Activated naive CD4-positive, alpha-beta T cell treated with anti-CD3 and anti-CD28 coated beads, Interleukin-2, amount 50 U/mL, for 24 hours (primary cell): ENCODE measurements around the gene HNF1A.
"Not testable (repeated sequence)": the region's sequence is repeated elsewhere in the genome, so short reads cannot be mapped to it uniquely, and the experiment has no call there.

Source experiments
- H3K27ac Mint-ChIP-seq: one replicate; pipeline ENCODE4 v1.8.0; 2021; ENCODE audit warnings: mild to moderate bottlenecking, mixed read lengths
- H3K27me3 Mint-ChIP-seq: one replicate; pipeline ENCODE4 v1.8.0; 2021; ENCODE audit warnings: mixed read lengths
- H3K36me3 Mint-ChIP-seq: one replicate; pipeline ENCODE4 v1.8.0; 2021; ENCODE audit warnings: mixed read lengths
- H3K4me1 Mint-ChIP-seq: one replicate; pipeline ENCODE4 v1.8.0; 2021; ENCODE audit warnings: mixed read lengths
- H3K4me3 Mint-ChIP-seq: one replicate; pipeline ENCODE4 v1.8.0; 2021; ENCODE audit warnings: mild to moderate bottlenecking, mixed read lengths
- H3K9me3 Mint-ChIP-seq: one replicate; pipeline ENCODE4 v1.8.0; 2021; ENCODE audit warnings: mixed read lengths

HNF1A gene

DNA sequence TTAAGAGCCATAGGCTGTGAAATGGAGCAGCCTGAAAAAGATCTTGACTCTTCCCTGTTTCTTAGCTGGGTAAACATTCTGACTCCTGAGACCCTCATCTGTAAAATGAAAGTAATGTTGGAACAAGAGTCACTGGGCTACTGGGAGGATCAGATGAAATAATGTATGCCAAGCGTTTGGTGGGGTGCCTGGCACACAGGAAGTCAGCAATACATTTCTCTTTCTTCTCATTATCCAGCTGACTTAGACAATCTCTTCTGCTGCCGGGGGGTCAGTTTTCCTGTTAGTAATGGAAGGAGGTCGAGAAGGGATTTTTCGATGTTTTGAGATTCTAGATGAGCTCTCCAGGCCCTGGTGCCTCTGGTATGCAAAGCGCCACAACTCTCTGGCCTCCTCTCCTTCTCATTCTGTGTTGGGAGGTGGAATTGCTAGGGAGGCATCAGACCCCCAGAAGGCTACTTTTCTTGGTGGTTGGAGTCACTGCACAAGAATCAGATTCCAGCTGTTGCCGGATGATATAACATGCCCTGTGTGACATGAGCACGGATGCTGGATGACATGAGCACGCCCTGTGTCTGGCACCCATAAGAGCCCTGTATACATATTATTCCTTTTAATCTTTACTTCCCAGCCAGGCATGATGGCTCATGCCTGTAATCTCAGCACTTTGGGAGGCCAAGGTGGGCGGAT lies 56.4 kb downstream of the HNF1A start:
- Mint-ChIP-seq H3K27me3 (no peaks in the 10 kb centered on the region), H3K4me3 (peak overlapping the region; percentile 51), H3K9me3 (no peaks in the 10 kb centered on the region), H3K27ac (peak overlapping the region; percentile 76), H3K36me3 (peaks cover 12% of the 10 kb centered on the region), H3K4me1 (peaks cover 58% of the 10 kb centered on the region)

DNA sequence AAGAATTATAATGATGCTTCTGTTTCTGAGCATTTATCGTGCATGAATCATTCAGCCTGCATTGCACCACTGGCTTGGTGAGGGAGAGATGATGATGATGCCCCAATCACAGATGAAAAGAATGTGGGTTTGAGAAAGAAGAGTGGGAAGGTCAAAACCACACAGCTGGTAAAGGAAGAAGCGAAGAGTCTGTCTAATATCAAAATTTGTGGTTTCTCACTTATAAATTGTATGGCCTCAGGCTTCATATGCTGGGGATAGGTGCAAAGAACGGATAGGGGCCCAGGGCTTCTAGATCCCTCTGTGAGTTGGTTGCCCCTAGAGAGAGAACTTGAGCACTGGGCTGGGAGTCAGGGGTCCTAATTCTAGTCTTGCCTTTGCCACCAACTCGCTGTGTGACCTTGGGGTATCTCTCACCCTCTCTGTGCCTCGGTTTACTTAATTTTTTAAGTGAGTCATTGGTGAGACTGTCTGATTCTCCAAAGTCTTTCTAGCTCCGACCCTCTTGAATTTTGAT lies 58.5 kb downstream of the HNF1A start:
- Mint-ChIP-seq H3K4me1 (peaks cover 60% of the 10 kb centered on the region), H3K27ac (peak overlapping the region; percentile 2), H3K4me3 (peak overlapping the region; percentile 96), H3K36me3 (peaks cover 7% of the 10 kb centered on the region), H3K27me3 (no peaks in the 10 kb centered on the region), H3K9me3 (no peaks in the 10 kb centered on the region)

DNA sequence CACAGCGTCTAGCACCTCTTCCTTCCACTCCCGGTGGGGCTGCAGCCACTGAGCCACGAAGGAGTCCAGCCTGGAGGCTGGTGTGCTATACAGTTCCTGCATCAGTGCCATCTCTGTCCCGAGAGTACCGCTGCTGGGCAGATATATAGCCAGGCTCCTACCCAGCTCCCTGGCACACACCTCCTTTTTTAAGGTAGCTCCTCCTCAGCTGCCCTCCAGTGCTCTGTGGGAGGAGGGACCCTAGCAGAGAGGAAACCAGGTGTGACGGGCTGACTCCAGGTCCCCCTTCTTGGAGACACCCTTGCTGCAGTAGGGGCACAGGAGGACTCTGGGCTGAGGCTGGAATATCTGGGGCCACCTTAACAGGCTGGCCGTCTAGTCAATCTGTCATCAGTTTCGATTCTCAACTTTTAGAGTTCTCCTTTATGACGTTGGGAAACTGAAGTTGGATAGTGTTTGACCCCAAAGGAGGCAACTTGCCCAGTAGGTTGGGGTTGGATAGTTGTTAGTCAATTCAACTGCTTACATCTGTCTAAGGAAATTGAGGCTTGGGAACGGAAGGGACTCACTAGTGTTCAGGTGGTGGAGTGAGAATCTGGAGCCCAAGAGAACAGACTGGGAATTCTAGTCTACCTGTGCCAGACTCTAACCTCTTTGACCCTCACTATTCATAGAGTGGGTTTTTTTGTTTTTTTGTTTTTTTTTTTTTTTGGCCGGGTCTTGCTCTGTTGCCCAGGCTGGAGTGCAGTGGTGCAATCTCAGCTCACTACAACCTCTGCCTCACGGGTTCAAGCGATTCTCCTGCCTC lies 60.7 kb downstream of the HNF1A start, which contains the start of gene OASL:
Gene OASL, minus strand, starts transcription at position 386 of the 808 bp plus-strand sequence. Its CDS starts 275 bp downstream, at position 111.
- Mint-ChIP-seq H3K4me1 (peaks cover 48% of the 10 kb centered on the region), H3K27me3 (no peaks in the 10 kb centered on the region), H3K27ac (peak within 1 kb of the TSS; percentile 69), H3K36me3 (peaks cover 1% of the 10 kb centered on the region), H3K4me3 (peak within 1 kb of the TSS; percentile 96), H3K9me3 (no peaks in the 10 kb centered on the region)

DNA sequence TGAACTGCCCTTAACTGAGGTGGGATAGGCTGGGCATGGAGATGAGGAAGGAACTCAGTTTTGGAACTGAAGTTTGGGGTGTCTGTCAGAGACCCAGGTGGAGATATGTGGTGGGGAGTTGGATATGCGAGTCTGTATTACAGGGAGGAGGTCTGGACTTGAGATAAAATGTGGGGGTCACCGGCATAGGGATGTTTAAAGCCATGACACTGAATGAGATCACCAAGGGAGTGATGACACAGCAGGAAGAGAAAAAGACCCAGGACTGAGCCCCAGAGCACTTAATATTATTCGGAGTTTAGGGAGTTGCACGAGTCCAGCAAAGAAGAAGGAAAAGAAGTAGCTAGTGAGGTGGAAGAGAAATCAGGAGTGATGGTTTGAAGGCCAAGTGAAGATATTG lies 64.7 kb downstream of the HNF1A start:
- Mint-ChIP-seq H3K36me3 (no peaks in the 10 kb centered on the region), H3K27ac (no peak overlapping the region), H3K4me1 (peaks cover 28% of the 10 kb centered on the region), H3K4me3 (no peak overlapping the region), H3K27me3 (no peaks in the 10 kb centered on the region), H3K9me3 (no peaks in the 10 kb centered on the region)

DNA sequence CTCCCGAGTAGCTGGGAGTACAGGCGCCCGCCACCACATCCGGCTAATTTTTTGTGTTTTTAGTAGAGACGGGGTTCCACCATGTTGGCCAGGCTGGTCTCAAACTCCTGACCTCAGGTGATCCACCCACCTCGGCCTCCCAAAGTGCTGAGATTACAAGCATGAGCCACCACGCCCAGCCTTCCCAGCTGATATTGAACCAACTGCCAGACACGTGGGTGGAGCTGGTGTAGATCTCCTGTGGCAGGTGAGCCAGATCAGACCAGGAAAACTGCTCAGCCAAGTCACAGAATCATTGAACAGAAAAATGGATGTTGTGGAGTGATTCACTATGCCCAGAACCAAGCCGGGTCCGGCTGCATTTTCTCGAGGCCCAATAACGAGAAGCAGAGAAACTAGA lies 69.1 kb downstream of the HNF1A start:
- peaks cover 14% of the 10 kb centered on the region for H3K4me1 Mint-ChIP-seq
- H3K27ac Mint-ChIP-seq, H3K4me3 Mint-ChIP-seq, H3K36me3 Mint-ChIP-seq, H3K27me3 Mint-ChIP-seq, H3K9me3 Mint-ChIP-seq: not testable (repeated sequence)

DNA sequence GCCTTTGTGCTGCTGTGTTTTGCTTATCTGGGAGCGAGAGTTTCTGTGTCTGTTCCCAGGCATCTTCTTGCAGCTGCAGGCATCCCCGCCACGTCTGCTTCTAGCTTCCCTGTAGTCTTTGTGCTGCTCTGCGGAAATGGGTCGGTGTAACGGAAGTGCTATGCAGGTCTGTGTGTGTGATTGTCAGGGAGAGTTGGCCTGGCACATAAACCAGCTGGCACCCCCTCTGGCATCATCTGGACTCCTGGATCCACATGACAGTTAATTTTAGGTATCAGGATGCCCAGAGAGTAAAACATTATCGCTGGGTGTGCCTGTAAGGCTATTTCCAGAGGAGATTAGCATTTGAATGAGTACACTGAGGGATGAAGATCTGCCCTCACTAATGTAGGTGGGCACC lies 70.1 kb downstream of the HNF1A start:
- H3K27ac Mint-ChIP-seq: peak overlapping the region; percentile 33
- H3K36me3 Mint-ChIP-seq: no peaks in the 10 kb centered on the region
- peaks cover 14% of the 10 kb centered on the region for H3K4me1 Mint-ChIP-seq
- H3K4me3 Mint-ChIP-seq: no peak overlapping the region
- H3K9me3 Mint-ChIP-seq: no peaks in the 10 kb centered on the region
- H3K27me3 Mint-ChIP-seq: no peaks in the 10 kb centered on the region

DNA sequence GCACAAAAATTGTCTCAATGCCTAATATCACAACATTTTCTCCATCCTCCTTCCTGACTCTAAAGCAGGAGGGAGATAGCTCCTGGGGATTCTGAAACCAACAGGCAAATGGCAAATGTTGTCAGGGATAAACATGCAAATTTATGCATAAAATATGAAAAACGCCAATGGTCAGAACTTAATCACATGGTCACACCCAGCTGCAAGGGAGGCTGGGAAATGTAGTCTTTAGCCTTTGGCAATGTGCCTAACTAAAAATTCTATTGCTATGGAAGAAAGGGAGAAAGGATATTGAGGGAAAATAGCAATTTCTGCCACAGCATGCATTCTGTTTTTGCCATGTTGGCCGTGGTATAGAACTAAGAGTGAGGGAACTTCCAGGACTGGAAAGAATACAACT lies 72.4 kb downstream of the HNF1A start:
- Mint-ChIP-seq H3K4me3 (no peak overlapping the region), H3K9me3 (no peaks in the 10 kb centered on the region), H3K27ac (no peak overlapping the region), H3K36me3 (no peaks in the 10 kb centered on the region), H3K27me3 (no peaks in the 10 kb centered on the region), H3K4me1 (peaks cover 6% of the 10 kb centered on the region)
